Thymus (tissue), 11 donors: ENCODE data around the gene ZNF343. TPM values are rescaled to one million over a fixed set of nuclear protein-coding genes. Genes with fewer than 3 reads are reported as not detected.
"Not testable (repeated sequence)": the region's sequence is repeated elsewhere in the genome, so short reads cannot be mapped to it uniquely, and the experiment has no call there.

Source experiments
- DNase-seq, 9 donors: peaks; one replicate each; pipeline ENCODE4 v3.0.0-alpha.2; 2013; ENCODE audit warnings: low spot score in 9 of 9, low read depth in 6 of 9, missing footprints in 1 of 9
- H3K27ac ChIP-seq, 2 donors: one replicate each; pipeline ENCODE4 v1.5.1; 2013; ENCODE audit warnings: control low read depth in 1 of 2, low read depth in 1 of 2, low read length in 1 of 2, mild to moderate bottlenecking in 1 of 2, moderate library complexity in 1 of 2
- H3K27me3 ChIP-seq, 2 donors: one replicate each; pipeline ENCODE4 v1.5.1; 2013; ENCODE audit warnings: low read length in 1 of 2; ENCODE audit not compliant: control insufficient read depth in 2 of 2, insufficient read depth in 1 of 2
- H3K36me3 ChIP-seq, 2 donors: one replicate each; pipeline ENCODE4 v1.5.1; 2013; ENCODE audit warnings: low read length in 1 of 2, mild to moderate bottlenecking in 1 of 2, moderate library complexity in 1 of 2; ENCODE audit not compliant: control insufficient read depth in 2 of 2, insufficient read depth in 2 of 2
- H3K4me1 ChIP-seq, 2 donors: one replicate each; pipeline ENCODE4 v1.5.1; 2013; ENCODE audit warnings: low read length in 2 of 2; ENCODE audit not compliant: control insufficient read depth in 2 of 2, insufficient read depth in 2 of 2
- H3K4me3 ChIP-seq, 2 donors: one replicate each; pipeline ENCODE4 v1.5.1; 2013; ENCODE audit warnings: low read length in 2 of 2, control low read depth in 1 of 2, mild to moderate bottlenecking in 1 of 2
- H3K9me3 ChIP-seq, 2 donors: one replicate each; pipeline ENCODE4 v1.5.1; 2013; ENCODE audit warnings: low read length in 1 of 2, mild to moderate bottlenecking in 1 of 2; ENCODE audit not compliant: control insufficient read depth in 2 of 2, insufficient read depth in 1 of 2
- WGBS: extraction: QIAGEN DNeasy Blood & Tissue Kit; methylation state at CpG from one replicate; pipeline ENCODE4 v1.1.7; 2013; 5-methylcytosine and 5-hydroxymethylcytosine counted together
- polyA plus RNA-seq: library from polyadenylated mRNA; stranded (reverse); fragments of 200-250 nt; gene quantifications from one replicate; pipeline ENCODE4 v1.2.3, GENCODE V29; 2013
- total RNA-seq: library from RNA; stranded (reverse); fragments of 120-200 nt; gene quantifications from one replicate; pipeline ENCODE4 v1.2.4, GENCODE V29; 2013
- donor health status: healthy.

Gene ZNF343
- total and polyA plus RNA-seq, 2 donors, result 5.2 to 5.4 TPM

GRCh38 chr20:2537101-2537500 is 28.4 kb upstream of the ZNF343 start:
- no peaks in the 10 kb centered on the region for H3K36me3 ChIP-seq
- H3K4me1 ChIP-seq, result no peaks in the 10 kb centered on the region
- no peaks in the 10 kb centered on the region for H3K9me3 ChIP-seq
- 86% methylated on average over 5 of the region's 5 CpGs for WGBS
- DNase-seq, result no peak
- H3K4me3 ChIP-seq, result no peak overlapping the region
- H3K27me3 ChIP-seq, result peaks cover 0 to 51% of the 10 kb centered on the region in 2 donors
- no peak overlapping the region for H3K27ac ChIP-seq

- WGBS, result 85% methylated on average over 13 of the region's 13 CpGs
- Histone ChIP-seq H3K27me3 (peaks cover 0 to 51% of the 10 kb centered on the region in 2 donors), H3K36me3 (no peaks in the 10 kb centered on the region), H3K9me3 (no peaks in the 10 kb centered on the region), H3K27ac (no peak within 1 kb of the TSS), H3K4me1 (no peaks in the 10 kb centered on the region), H3K4me3 (no peak within 1 kb of the TSS)
- DNase-seq, result no peak
Observed at GRCh38 chr20:2536560-2536986, 27.9 kb upstream of the ZNF343 start, which contains the start of gene TMC2. TMC2 (plus strand) TSS chr20:2536573; CDS start chr20:2536622, 49 bp downstream.

GRCh38 chr20:2535711-2536559 is 27.2 kb upstream of the ZNF343 start:
- peaks cover 0 to 51% of the 10 kb centered on the region in 2 donors for H3K27me3 ChIP-seq
- DNase-seq, result no peak
- no peaks in the 10 kb centered on the region for H3K9me3 ChIP-seq
- H3K27ac ChIP-seq, result no peak overlapping the region
- no peaks in the 10 kb centered on the region for H3K4me1 ChIP-seq
- no peaks in the 10 kb centered on the region for H3K36me3 ChIP-seq
- WGBS, result 77% methylated on average over 12 of the region's 12 CpGs
- H3K4me3 ChIP-seq, result no peak overlapping the region

- Histone ChIP-seq H3K9me3 (no peaks in the 10 kb centered on the region), H3K27me3 (peaks cover 0 to 57% of the 10 kb centered on the region in 2 donors)
- 93% methylated on average over 8 of the region's 8 CpGs for WGBS
Observed at GRCh38 chr20:2533118-2533517, 24.4 kb upstream of the ZNF343 start.

GRCh38 chr20:2528671-2529271 is 20.1 kb upstream of the ZNF343 start:
- Histone ChIP-seq H3K4me1 (peaks cover 0 to 6% of the 10 kb centered on the region in 2 donors), H3K9me3 (no peaks in the 10 kb centered on the region), H3K4me3 (no peak overlapping the region), H3K27me3 (peaks cover 4 to 65% of the 10 kb centered on the region in 2 donors), H3K36me3 (no peaks in the 10 kb centered on the region), H3K27ac (no peak overlapping the region)
- WGBS, result 82% methylated on average over 10 of the region's 10 CpGs
- DNase-seq, result no peak

More at GRCh38 chr20:2533118-2533517, 24.4 kb upstream of the ZNF343 start:
- H3K27ac ChIP-seq, result no peak overlapping the region
- H3K4me3 ChIP-seq, result no peak overlapping the region
- no peaks in the 10 kb centered on the region for H3K4me1 ChIP-seq
- no peak for DNase-seq
- no peaks in the 10 kb centered on the region for H3K36me3 ChIP-seq

GRCh38 chr20:2527762-2528161 is 19.0 kb upstream of the ZNF343 start:
- WGBS, result 92% methylated on average over 6 of the region's 6 CpGs
- DNase-seq, result no peak
- H3K36me3 ChIP-seq, result no peaks in the 10 kb centered on the region
- peaks cover 4 to 58% of the 10 kb centered on the region in 2 donors for H3K27me3 ChIP-seq
- H3K4me3 ChIP-seq, result no peak overlapping the region
- H3K27ac ChIP-seq, result no peak overlapping the region
- H3K9me3 ChIP-seq, result no peaks in the 10 kb centered on the region
- peaks cover 0 to 6% of the 10 kb centered on the region in 2 donors for H3K4me1 ChIP-seq

GRCh38 chr20:2526218-2526583 is 17.5 kb upstream of the ZNF343 start:
- not testable (repeated sequence) for H3K4me1 ChIP-seq, DNase-seq, H3K4me3 ChIP-seq, H3K9me3 ChIP-seq, H3K36me3 ChIP-seq, H3K27ac ChIP-seq
- 98% methylated on average over 5 of the region's 5 CpGs for WGBS
- H3K27me3 ChIP-seq, result peaks cover 4 to 65% of the 10 kb centered on the region in 2 donors

- H3K36me3 ChIP-seq, result no peaks in the 10 kb centered on the region
- no peaks in the 10 kb centered on the region for H3K9me3 ChIP-seq
- peak overlapping the region; percentile 76 to 77 for H3K4me3 ChIP-seq
- WGBS, result under 1% methylated on average over 64 of the region's 64 CpGs
- H3K27ac ChIP-seq, result peak overlapping the region; percentile 61 to 66
- peak in 2 of 9 donors; percentile 18 to 47 for DNase-seq
- peaks cover 0 to 6% of the 10 kb centered on the region in 2 donors for H3K4me1 ChIP-seq
- H3K27me3 ChIP-seq, result peaks cover 4 to 70% of the 10 kb centered on the region in 2 donors
Observed at GRCh38 chr20:2524709-2525506, 16.2 kb upstream of the ZNF343 start.
